Breast epithelium (tissue), 3 donors: ENCODE data around the gene CCL18.

Experiments
- CTCF ChIP-seq, 3 donors: fragments of 450-650 bp; IDR thresholded peaks; one replicate each; pipeline ENCODE4 v1.5.1; 2016 to 2017; ENCODE audit warnings: antibody characterized with exemption in 3 of 3, mild to moderate bottlenecking in 3 of 3, moderate library complexity in 3 of 3
- POLR2A ChIP-seq: fragments of 450-650 bp; IDR thresholded peaks from one replicate; pipeline ENCODE4 v1.6.1; 2016; ENCODE audit warnings: antibody characterized with exemption, mild to moderate bottlenecking, moderate library complexity
- POLR2AphosphoS5 ChIP-seq, 3 donors: sonication (generic); formaldehyde crosslinking; IDR thresholded peaks; one replicate each; pipeline ENCODE4 v1.6.1; 2017; ENCODE audit warnings: antibody characterized with exemption in 3 of 3

GRCh38 chr17:36089888-36090836 is 26.1 kb downstream of the CCL18 start, which contains the start of gene CCL3:
- TF ChIP-seq POLR2AphosphoS5 (IDR thresholded peaks at IDR 0.05) (no peak), POLR2A (no peak), CTCF (IDR thresholded peaks at IDR 0.05) (no peak)
